H1 (cell line): ENCODE results near the gene FERMT2. TPM values are rescaled to one million over a fixed set of nuclear protein-coding genes. Genes with fewer than 3 reads are reported as not detected.

ENCODE experiments used
- CTBP2 ChIP-seq: IDR thresholded peaks from 2 replicates; pipeline ENCODE4 v1.7.0; 2011; ENCODE audit warnings: borderline replicate concordance, mild to moderate bottlenecking, moderate library complexity, mixed read lengths, low read length; ENCODE audit not compliant: insufficient read depth, insufficient read length
- EGR1 ChIP-seq: IDR thresholded peaks from 2 replicates; pipeline ENCODE4 v1.6.1; 2011; ENCODE audit warnings: low read depth, low read length, borderline replicate concordance
- RBBP5 ChIP-seq: IDR thresholded peaks from 2 replicates; pipeline ENCODE4 v1.7.1; 2012; ENCODE audit warnings: low read depth, mild to moderate bottlenecking, inconsistent platforms, low read length, moderate library complexity, borderline replicate concordance
- polyA plus RNA-seq, 7 experiments: library from polyadenylated mRNA; depleted of rRNA in 3 of 7; stranded (reverse) in 5 of 7; unstranded in 2 of 7; fragments of >200 nt in 5 of 7; fragments of 200-250 nt in 2 of 7; gene quantifications; 1 replicate in 5 of 7; 2 replicates in 1 of 7; 4 replicates in 1 of 7; pipeline versions ENCODE4 v1.2.1 to v1.2.3, GENCODE V29; 2011 to 2013; ENCODE audit warnings: missing spikeins in 2 of 7, mixed read lengths in 2 of 7
- total RNA-seq: library from RNA; stranded (reverse); fragmentation: NEBNext Ultra II Directional; extraction: Animal tissue kit (Norgen Biotek cat#: 25700); gene quantifications from 2 replicates; pipeline ENCODE4 v1.2.1, GENCODE V29; 2021

The FERMT2 gene
- total and polyA plus RNA-seq, 2 of the 8 experiments (the other 6 are each of a cell fraction or from before 2014, with no cell fraction given): 53.3 to 142 TPM

GRCh38 chr14:52860910-52861309, 89.9 kb downstream of the FERMT2 start (continued):
- TF ChIP-seq CTBP2 (no peak), RBBP5 (no peak), EGR1 (no peak)
